ENCODE results near the gene ANKRD34A. TPM values are rescaled to one million over a fixed set of nuclear protein-coding genes. Genes with fewer than 3 reads are reported as not detected.

ANKRD34A gene
- total RNA-seq, 1 experiment from 2014 or later, result 1.1 TPM

- peak overlapping the region; percentile 86 for H2AFZ ChIP-seq (ENCODE audit: low read depth, low read length, poor library complexity, severe bottlenecking)
- no peaks in the 10 kb centered on the region for H3K79me2 ChIP-seq (ENCODE audit: insufficient read depth, low read length)
- no peak overlapping the region for H3K4me3 ChIP-seq (replicated peaks in 1 of 2; ENCODE audit: low read depth in 1 of 2, low read length in 2 of 2)
- TF ChIP-seq ZBTB33 (IDR thresholded peaks at IDR 0.05; ENCODE audit: extremely low read depth, insufficient replicate concordance, low read length) (no peak), POLR2AphosphoS5 (IDR thresholded peaks at IDR 0.05; ENCODE audit: low read depth, low read length) (no peak), FOSL1 (IDR thresholded peaks at IDR 0.05; ENCODE audit: low read depth) (no peak), CEBPB (IDR thresholded peaks at IDR 0.05; ENCODE audit: low read depth) (no peak), ELF1 (IDR thresholded peaks at IDR 0.05; ENCODE audit: borderline replicate concordance, low read depth) (no peak), EGR1 (IDR thresholded peaks at IDR 0.05; ENCODE audit: low read depth) (no peak)
- ATAC-seq (peak; percentile 32), DNase-seq (ENCODE audit: low read depth, low spot score) (no peak)
- H3K27me3 ChIP-seq (ENCODE audit: insufficient read depth, low read length), result no peaks in the 10 kb centered on the region
- ChIA-PET POLR2A (interaction anchor here (1.1 kb wide), 1 partner anchor 51 kb away, joined by 3 read pairs; no protein-coding TSS in a partner anchor), RAD21 (ENCODE audit: low non-redundant PET in 1 of 2, low total read pairs in 2 of 2, uncharacterized antibody in 2 of 2, unreplicated experiment in 2 of 2) (no interaction called here), CTCF (no interaction called here)
- BruUV-seq (replicated peaks), result TSS peak; percentile 92
- no peaks in the 10 kb centered on the region for H4K20me1 ChIP-seq (ENCODE audit: insufficient read depth)
- intact Hi-C loops (cut with micrococcal nuclease), result no loop called here
- H3K36me3 ChIP-seq (ENCODE audit: control insufficient read depth in 1 of 2, insufficient read depth in 2 of 2, low read length in 2 of 2), result no peaks in the 10 kb centered on the region
- H3K9me3 ChIP-seq (ENCODE audit: control insufficient read depth in 1 of 2, insufficient read depth in 1 of 2, low read depth in 1 of 2, low read length in 2 of 2), result no peaks in the 10 kb centered on the region
- peak overlapping the region; percentile 65 for H3K4me2 ChIP-seq (ENCODE audit: low read length)
- H3K9ac ChIP-seq (ENCODE audit: low read length), result 0 out of 2 replicates have a peak overlapping the region, but pooled peaks have one; percentile 1
- H3K4me1 ChIP-seq (ENCODE audit: control insufficient read depth in 1 of 2, insufficient read depth in 2 of 2, low read length in 2 of 2), result peaks cover 22 to 38% of the 10 kb centered on the region in 2 experiments
- peak overlapping the region; percentile 20; the same call in 1 of the 2 replicates for H3K27ac ChIP-seq (ENCODE audit: low read depth, low read length)
- H3K9me2 ChIP-seq (ENCODE audit: insufficient read depth), result no peaks in the 10 kb centered on the region
Observed at GRCh38 chr1:145985129-145985501, 20.7 kb upstream of the ANKRD34A start.

Measured in HCT116 (cell line).